AG09319 (cell line): ENCODE measurements around the gene SETDB1.

ENCODE experiments used
- DNase-seq: peaks from one replicate; pipeline ENCODE4 v3.0.0-alpha.2; 2010; ENCODE audit warnings: low read depth; ENCODE audit errors: extremely low read depth
- CTCF ChIP-seq: IDR thresholded peaks from 2 replicates; pipeline ENCODE4 v1.5.1; 2011; ENCODE audit warnings: low read depth, mild to moderate bottlenecking, inconsistent platforms, low read length, moderate library complexity

Gene SETDB1

GRCh38 chr1:150976879-150977694 lies 50.9 kb downstream of the SETDB1 start:
- no peak for TF ChIP-seq CTCF
- DNase-seq = no peak

DNA sequence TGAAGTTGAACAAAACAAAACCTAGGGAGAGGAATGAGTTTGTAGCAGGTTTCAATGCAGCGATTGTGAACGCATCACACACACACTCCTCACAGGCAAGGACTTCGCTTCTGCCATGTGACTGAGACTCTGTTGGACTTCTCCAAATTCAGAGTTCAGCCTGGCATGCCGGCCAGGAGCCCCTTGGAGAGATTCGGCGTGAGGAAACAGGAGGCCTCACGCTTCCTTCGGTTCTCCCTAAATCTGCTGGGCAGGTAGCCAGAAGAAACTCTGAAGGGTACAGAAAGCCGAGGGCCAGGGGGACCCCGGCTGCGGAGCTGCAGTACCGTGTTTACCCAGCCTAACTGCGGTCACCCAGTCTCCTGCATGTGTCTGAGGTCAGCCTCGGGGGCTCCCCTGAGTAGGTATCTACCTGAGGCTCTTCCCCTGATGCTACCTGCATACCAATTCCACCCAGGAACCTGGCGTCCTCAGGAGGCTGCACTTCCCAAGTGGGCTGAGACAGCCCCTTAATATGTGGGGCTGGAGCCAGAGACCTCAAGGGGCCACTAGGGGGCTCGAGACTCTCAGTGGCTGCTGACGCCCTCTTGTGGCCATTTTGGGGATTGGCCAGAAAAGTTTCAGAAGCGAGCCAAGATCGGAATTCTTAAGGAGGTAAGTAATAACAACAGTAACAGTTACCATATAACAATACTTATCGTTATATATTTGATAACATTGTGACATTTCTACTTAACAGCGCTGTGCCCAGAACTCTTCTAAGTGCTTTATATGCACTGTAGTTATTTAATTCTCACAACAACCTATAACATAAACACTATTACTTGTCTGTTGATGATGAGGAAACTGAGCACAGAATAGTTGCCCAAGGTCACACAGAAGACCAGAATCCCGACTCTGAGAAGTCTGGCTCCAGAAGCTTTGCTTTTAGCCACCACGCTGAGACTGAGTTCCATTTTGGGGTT lies 53.2 kb downstream of the SETDB1 start:
- peak; percentile 72 for DNase-seq
- TF ChIP-seq CTCF = no peak; the same call in none of the 2 replicates

DNA sequence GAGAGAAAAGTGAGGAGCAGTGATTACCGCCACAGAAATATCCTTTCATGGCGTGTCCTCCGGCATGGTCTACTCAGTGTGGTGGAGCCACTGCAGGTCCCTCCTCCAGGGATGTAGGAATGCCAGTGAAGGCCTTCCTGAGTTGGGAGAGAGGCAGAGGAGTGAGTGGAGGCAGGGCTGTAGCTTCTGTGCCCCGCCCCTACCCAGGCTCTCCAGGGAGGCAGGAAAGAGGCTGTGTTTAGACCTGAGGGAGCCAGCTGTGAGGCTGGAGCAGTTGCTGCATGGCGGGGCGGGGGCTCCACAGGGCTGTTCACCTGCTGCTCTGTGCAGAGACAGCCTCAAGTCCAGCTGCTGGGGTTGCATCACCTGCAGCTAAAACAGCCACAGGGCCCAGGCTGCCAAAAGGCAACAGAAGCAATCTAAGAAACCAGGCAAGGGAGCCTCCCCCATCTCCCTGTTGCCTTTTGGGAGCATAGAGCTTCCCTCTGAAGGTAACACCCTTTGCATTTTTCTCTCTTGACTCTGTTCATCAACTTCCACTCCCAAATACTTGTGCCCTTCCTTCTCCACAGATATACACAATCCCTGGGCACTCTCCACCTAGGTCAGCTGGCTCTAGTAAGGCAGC lies 55.1 kb downstream of the SETDB1 start:
- DNase-seq = no peak
- TF ChIP-seq CTCF = no peak

GRCh38 chr1:150981805-150982712 lies 55.9 kb downstream of the SETDB1 start, which contains the start of gene ANXA9:
Gene ANXA9 (plus strand): TSS chr1:150982292. CDS start chr1:150983106, 814 bp downstream.
- no peak for TF ChIP-seq CTCF
- DNase-seq = no peak

DNA sequence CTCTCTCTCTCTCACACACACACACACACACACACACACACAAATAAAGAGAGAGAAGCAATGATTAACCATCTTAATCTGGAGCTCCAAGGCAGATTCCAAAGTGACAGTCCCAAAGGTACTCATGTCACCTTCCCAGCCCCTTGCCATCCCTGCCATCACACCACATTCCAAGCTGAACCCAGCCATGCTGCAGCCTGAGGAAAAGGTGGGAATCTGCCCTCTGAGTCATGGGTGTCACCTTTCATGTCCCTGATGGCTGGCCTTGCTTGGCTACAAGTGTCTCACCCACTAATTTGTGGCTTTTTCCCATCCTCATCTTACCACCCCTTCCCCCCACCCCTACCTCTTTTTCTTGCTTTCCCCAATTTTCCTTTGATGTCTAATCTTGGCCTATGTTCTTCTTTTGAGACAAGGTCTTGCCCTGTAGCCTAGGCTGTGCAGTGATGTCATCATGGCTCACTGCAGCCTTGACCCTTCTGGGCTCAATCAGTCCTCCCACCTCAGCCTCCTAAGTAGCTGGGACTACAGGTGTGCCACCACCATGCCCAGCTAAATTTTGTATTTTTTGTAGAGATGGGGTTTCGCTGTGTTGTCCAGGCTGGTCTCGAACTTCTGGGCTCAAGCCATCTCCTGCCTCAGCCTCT lies 59.1 kb downstream of the SETDB1 start:
- no peak for TF ChIP-seq CTCF
- no peak for DNase-seq

GRCh38 chr1:150987924-150988323 lies 61.8 kb downstream of the SETDB1 start:
- no peak for DNase-seq
- TF ChIP-seq CTCF = no peak
